Activated B cell treated with CpG ODN at 0.5 μM for 24 hours (primary cell): Measurements from ENCODE around the gene CLMN. TPM values are rescaled to one million over a fixed set of nuclear protein-coding genes. Genes with fewer than 3 reads are reported as not detected.

Experiments
- ATAC-seq: fragments of 200-7000 bp; cut with Tn5 transposase; one replicate; pipeline ENCODE4 v1.10.0; 2021; ENCODE audit warnings: low read depth, mild to moderate bottlenecking, moderate library complexity
- CTCF ChIA-PET: fragments of 350-600 bp; sonication (Branson Sonifier 250); formaldehyde crosslinking; loops from one replicate; lab custom pipeline; 2021; ENCODE audit warnings: antibody characterized with exemption; lab: Charles Lee
- POLR2A ChIA-PET: fragments of 350-600 bp; sonication (Branson Sonifier 250); formaldehyde crosslinking; loops from one replicate; lab custom pipeline; 2021; ENCODE audit warnings: antibody characterized with exemption; lab: Charles Lee
- DNase-seq: peaks from one replicate; pipeline ENCODE4 v3.0.0; 2022
- H3K27ac Mint-ChIP-seq: one replicate; pipeline ENCODE4 v1.8.0; 2020; ENCODE audit warnings: mixed read lengths
- H3K27me3 Mint-ChIP-seq: one replicate; pipeline ENCODE4 v1.8.0; 2021; ENCODE audit warnings: mixed read lengths
- H3K36me3 Mint-ChIP-seq: one replicate; pipeline ENCODE4 v1.8.0; 2021; ENCODE audit warnings: low read depth, mixed read lengths
- H3K4me1 Mint-ChIP-seq: one replicate; pipeline ENCODE4 v1.8.0; 2021; ENCODE audit warnings: mixed read lengths
- H3K4me3 Mint-ChIP-seq: one replicate; pipeline ENCODE4 v1.8.0; 2020; ENCODE audit warnings: mild to moderate bottlenecking, mixed read lengths
- H3K9me3 Mint-ChIP-seq: one replicate; pipeline ENCODE4 v1.8.0; 2020; ENCODE audit warnings: mixed read lengths
- intact Hi-C: fragments of 100-400 bp; cut with micrococcal nuclease; formaldehyde crosslinking; loops from one replicate; pipeline ENCODE4 v1.15.1; 2024
- total RNA-seq: library from RNA; stranded (reverse); gene quantifications from 2 replicates; pipeline ENCODE4 v1.2.3, GENCODE V29; 2022
- TF ChIP-seq, protein P1 (sequence below): fragments of 200-600 bp; IDR thresholded peaks from one replicate; pipeline ENCODE4 v1.8.0; 2022; ENCODE audit warnings: antibody characterized with exemption, mild to moderate bottlenecking

The CLMN gene
- total RNA-seq, 1 donor from 2014 or later = 23.9 TPM

DNA sequence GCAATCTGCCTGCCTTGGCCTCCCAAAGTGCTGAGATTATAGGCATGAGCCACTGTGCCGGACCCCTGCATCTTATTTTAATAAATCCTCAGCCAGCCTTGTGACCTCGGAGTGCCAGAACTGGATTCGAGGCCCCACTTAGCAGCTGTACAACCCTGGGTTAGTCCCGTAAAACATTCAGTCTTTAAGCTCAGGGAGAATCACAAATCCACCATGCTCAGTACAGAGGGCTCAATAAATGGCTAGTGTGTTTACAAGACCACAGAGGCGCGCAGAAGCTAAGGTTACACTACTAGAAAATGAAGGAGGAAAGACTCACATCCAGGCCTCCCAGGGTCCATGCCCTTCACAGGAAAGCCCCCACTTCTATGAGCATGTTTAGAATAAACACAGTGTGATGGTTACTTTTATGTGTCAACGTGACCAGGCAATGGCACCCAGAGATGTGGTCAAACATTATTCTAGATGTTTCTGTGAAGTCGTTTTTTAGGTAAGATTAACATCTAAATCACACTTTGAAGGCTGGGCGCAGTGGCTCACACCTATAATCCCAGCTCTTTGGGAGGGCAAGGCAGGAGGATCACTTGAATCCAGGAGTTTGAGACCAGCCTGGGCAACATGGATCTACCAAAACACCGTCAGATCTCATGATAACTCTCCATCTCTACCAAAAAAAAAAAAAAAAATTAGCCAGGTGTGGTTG, 55.3 kb downstream of the CLMN start:
- H3K9me3 Mint-ChIP-seq = peaks cover 6% of the 10 kb centered on the region
- intact Hi-C loops = loop anchor here (2.0 to 10.0 kb wide), 3 partner anchors 32 to 1230 kb away; partner anchors contain the start of gene CLMN
- peak overlapping the region; percentile 87 for H3K27ac Mint-ChIP-seq
- POLR2A ChIA-PET = interaction anchor here (0.7 to 3.3 kb wide), 7 partner anchors 31 to 65 kb away, joined by 4 to 28 read pairs (median 7); no protein-coding TSS in a partner anchor
- peaks cover 49% of the 10 kb centered on the region for H3K4me1 Mint-ChIP-seq
- H3K4me3 Mint-ChIP-seq = peak overlapping the region; percentile 63
- H3K27me3 Mint-ChIP-seq = no peaks in the 10 kb centered on the region
- ATAC-seq = no peak
- H3K36me3 Mint-ChIP-seq = no peaks in the 10 kb centered on the region
- TF ChIP-seq, protein P1, sequence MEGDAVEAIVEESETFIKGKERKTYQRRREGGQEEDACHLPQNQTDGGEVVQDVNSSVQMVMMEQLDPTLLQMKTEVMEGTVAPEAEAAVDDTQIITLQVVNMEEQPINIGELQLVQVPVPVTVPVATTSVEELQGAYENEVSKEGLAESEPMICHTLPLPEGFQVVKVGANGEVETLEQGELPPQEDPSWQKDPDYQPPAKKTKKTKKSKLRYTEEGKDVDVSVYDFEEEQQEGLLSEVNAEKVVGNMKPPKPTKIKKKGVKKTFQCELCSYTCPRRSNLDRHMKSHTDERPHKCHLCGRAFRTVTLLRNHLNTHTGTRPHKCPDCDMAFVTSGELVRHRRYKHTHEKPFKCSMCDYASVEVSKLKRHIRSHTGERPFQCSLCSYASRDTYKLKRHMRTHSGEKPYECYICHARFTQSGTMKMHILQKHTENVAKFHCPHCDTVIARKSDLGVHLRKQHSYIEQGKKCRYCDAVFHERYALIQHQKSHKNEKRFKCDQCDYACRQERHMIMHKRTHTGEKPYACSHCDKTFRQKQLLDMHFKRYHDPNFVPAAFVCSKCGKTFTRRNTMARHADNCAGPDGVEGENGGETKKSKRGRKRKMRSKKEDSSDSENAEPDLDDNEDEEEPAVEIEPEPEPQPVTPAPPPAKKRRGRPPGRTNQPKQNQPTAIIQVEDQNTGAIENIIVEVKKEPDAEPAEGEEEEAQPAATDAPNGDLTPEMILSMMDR = no peak
- DNase-seq = no peak
- CTCF ChIA-PET = interaction anchor here (1.3 kb wide), 1 partner anchor 97 kb away, joined by 4 read pairs; no protein-coding TSS in a partner anchor

DNA sequence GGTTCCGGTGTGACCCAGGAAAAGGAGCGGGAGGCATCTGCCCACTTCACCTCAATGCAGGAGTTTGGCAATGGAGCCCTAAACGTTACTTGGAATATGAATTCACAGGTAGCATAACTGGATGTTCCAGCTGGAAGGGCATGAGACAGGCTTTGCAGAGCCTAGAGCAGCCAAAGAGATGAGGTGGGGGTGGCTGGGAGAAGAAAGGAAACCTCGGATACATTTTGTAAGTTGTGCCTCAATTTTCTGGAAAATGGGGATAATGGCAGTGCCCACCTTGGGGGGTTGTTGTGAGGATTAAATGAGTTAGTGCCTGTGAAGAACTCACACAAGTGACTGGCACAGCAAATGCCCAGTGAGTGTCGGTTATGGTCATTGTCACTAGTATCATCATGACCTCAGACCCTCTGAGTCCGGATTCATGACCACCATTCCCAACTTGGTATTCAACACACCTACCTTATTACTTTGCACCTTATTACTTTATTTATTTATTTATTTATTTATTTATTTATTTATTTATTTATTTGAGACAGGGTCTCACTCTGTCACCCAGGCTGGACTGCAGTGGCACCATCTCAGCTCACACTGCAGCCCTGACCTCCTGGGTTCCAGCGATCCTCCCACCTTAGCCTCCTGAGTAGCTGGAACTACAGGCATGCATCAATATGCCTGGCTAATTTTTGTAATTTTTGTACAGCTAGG, 56.0 kb downstream of the CLMN start:
- CTCF ChIA-PET = no interaction called here
- peaks cover 49% of the 10 kb centered on the region for H3K4me1 Mint-ChIP-seq
- peaks cover 6% of the 10 kb centered on the region for H3K9me3 Mint-ChIP-seq
- POLR2A ChIA-PET = interaction anchor here (3.3 kb wide), 1 partner anchor 64 kb away, joined by 28 read pairs; no protein-coding TSS in a partner anchor
- DNase-seq (no peak), ATAC-seq (no peak)
- no peaks in the 10 kb centered on the region for H3K36me3 Mint-ChIP-seq
- H3K27ac Mint-ChIP-seq = no peak overlapping the region
- intact Hi-C loops = loop anchor here (2.0 to 10.0 kb wide), 3 partner anchors 31 to 1231 kb away; partner anchors contain the start of gene CLMN
- TF ChIP-seq, protein P1 = no peak
- H3K27me3 Mint-ChIP-seq = no peaks in the 10 kb centered on the region
- H3K4me3 Mint-ChIP-seq = no peak overlapping the region

- Mint-ChIP-seq H3K4me1 (peaks cover 40% of the 10 kb centered on the region), H3K27me3 (no peaks in the 10 kb centered on the region), H3K27ac (no peak overlapping the region), H3K9me3 (peaks cover 2% of the 10 kb centered on the region), H3K4me3 (no peak overlapping the region), H3K36me3 (no peaks in the 10 kb centered on the region)
- intact Hi-C loops = loop anchor here (10.0 kb wide), 1 partner anchor 1232 kb away; no protein-coding TSS in a partner anchor
- ChIA-PET POLR2A (no interaction called here), CTCF (no interaction called here)
- TF ChIP-seq, protein P1 = no peak
- ATAC-seq (no peak), DNase-seq (no peak)
These were observed 57.2 kb downstream of the CLMN start for GRCh38 chr14:95262511-95262891.

DNA sequence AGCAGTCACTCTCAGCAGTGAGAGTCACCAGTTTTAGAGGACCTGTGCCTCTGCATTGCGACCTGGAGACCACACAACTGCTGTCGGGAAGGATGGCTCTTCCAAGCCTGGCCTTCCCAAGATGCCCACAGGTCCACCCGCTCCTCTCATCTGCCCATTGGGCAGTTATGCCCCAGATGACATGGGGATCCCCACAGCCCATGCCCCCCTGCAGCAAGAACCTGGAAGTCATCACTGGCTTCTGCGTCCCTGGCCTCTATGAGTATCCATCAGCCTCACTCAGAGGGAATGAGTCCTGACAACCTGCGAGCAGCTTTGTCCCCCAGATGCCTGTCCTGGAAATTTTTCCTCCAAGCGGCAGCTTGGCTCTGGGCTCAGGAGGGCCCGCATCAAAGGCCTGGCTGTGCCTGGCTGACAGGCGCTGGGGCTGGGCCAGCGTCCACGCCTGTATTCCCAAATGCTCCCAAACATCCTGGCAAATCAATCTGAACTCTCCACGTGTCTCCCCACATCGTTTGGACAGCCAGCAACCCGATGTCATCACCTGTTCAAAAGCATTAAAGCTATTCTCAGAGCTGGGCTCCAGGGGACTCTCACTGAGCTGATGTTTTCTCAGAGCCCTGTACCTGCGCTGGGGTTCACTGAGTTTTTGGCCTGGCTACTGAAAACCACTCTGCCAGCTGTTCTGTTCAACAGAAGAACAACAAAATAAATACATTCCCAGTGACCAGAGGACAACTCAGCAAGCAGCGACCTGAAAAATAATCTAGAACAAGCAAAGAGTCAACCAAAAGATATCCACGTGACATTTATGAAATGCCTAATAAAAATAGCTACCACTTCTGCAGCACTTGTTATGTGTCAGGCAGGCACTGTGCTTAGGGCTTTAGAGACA, 57.8 kb downstream of the CLMN start:
- CTCF ChIA-PET = no interaction called here
- no peak overlapping the region for H3K27ac Mint-ChIP-seq

More for the DNA sequence above, 57.8 kb downstream of the CLMN start:
- TF ChIP-seq, protein P1 = no peak
- no peak overlapping the region for H3K4me3 Mint-ChIP-seq
- H3K4me1 Mint-ChIP-seq = peaks cover 33% of the 10 kb centered on the region
- no peak for DNase-seq
- POLR2A ChIA-PET = no interaction called here
- H3K9me3 Mint-ChIP-seq = no peaks in the 10 kb centered on the region
- H3K36me3 Mint-ChIP-seq = no peaks in the 10 kb centered on the region
- intact Hi-C loops = loop anchor here (10.0 kb wide), 1 partner anchor 1233 kb away; no protein-coding TSS in a partner anchor
- ATAC-seq = no peak
- no peaks in the 10 kb centered on the region for H3K27me3 Mint-ChIP-seq
